A673 (cell line): ENCODE results near the gene SART1. TPM values are rescaled to one million over a fixed set of nuclear protein-coding genes. Genes with fewer than 3 reads are reported as not detected.

Experiments used
- BruUV-seq: library from RNA; stranded (reverse); fragments of 400-500 nt; replicated peaks from 2 replicates; lab custom pipeline; 2021; lab: Mats Ljungman, UMichigan
- CTCF ChIA-PET: fragments of 300-600 bp; sonication (Branson Sonifier 250); formaldehyde crosslinking; loops from one replicate; lab custom pipeline; 2022; ENCODE audit warnings: antibody characterized with exemption; lab: Charles Lee
- POLR2A ChIA-PET: fragments of 300-600 bp; sonication (Branson Sonifier 250); formaldehyde crosslinking; loops from one replicate; lab custom pipeline; 2022; ENCODE audit warnings: antibody characterized with exemption; ENCODE audit not compliant: low non-redundant PET; lab: Charles Lee
- DNase-seq: peaks from one replicate; pipeline ENCODE4 v3.0.0-alpha.2; 2015; ENCODE audit warnings: low spot score
- H3K27ac ChIP-seq: fragments of 200-600 bp; sonication (generic); 2 replicates; pipeline ENCODE4 v1.5.1; 2016; ENCODE audit warnings: mixed run types, low read depth, mild to moderate bottlenecking, mixed read lengths, antibody characterized with exemption, low read length; ENCODE audit not compliant: poor library complexity, severe bottlenecking
- H3K27me3 ChIP-seq: fragments of 200-600 bp; sonication (generic); replicated peaks from 2 replicates; pipeline ENCODE4 v1.6.1; 2017; ENCODE audit warnings: mixed run types, low read depth, mild to moderate bottlenecking, mixed read lengths, antibody characterized with exemption, low read length; ENCODE audit not compliant: insufficient read depth, poor library complexity
- H3K36me3 ChIP-seq: fragments of 200-600 bp; sonication (generic); 2 replicates; pipeline ENCODE4 v1.6.1; 2016; ENCODE audit warnings: mixed run types, mild to moderate bottlenecking, mixed read lengths, antibody characterized with exemption, low read length; ENCODE audit not compliant: insufficient read depth, poor library complexity, severe bottlenecking
- H3K4me1 ChIP-seq: fragments of 200-600 bp; sonication (generic); 2 replicates; pipeline ENCODE4 v1.6.1; 2017; ENCODE audit warnings: mixed run types, mild to moderate bottlenecking, mixed read lengths, antibody characterized with exemption, low read length; ENCODE audit not compliant: insufficient read depth, poor library complexity, severe bottlenecking
- H3K4me3 ChIP-seq: fragments of 200-600 bp; sonication (generic); 2 replicates; pipeline ENCODE4 v1.5.1; 2016; ENCODE audit warnings: low read depth, mixed run types, mild to moderate bottlenecking, mixed read lengths, low read length; ENCODE audit not compliant: poor library complexity, severe bottlenecking
- H3K9me3 ChIP-seq: fragments of 200-600 bp; sonication (generic); 2 replicates; pipeline ENCODE4 v1.6.1; 2016; ENCODE audit warnings: mixed run types, low read depth, mild to moderate bottlenecking, mixed read lengths, antibody characterized with exemption, low read length; ENCODE audit not compliant: poor library complexity, severe bottlenecking
- EZH2 ChIP-seq: fragments of 200-600 bp; sonication (generic); IDR thresholded peaks from 2 replicates; pipeline ENCODE4 v1.6.1; 2017; ENCODE audit warnings: borderline replicate concordance, low read depth, mild to moderate bottlenecking, mixed read lengths, antibody characterized with exemption, low read length; ENCODE audit not compliant: poor library complexity, severe bottlenecking
- intact Hi-C: fragments of 100-400 bp; cut with micrococcal nuclease; formaldehyde crosslinking; loops from one replicate; pipeline ENCODE4 v1.10.0; 2022; ENCODE audit not compliant: unreplicated experiment
- total RNA-seq: library from RNA; stranded (reverse); gene quantifications from 2 replicates; pipeline ENCODE4 v1.2.3, GENCODE V29; 2021
- TF ChIP-seq, protein P1 (sequence below): fragments of 300-800, 200-600 bp; sonication (generic); conservative IDR thresholded peaks from 2 replicates; pipeline ENCODE4 v1.5.1; 2017; ENCODE audit warnings: low read depth, mild to moderate bottlenecking, antibody characterized with exemption, low read length, moderate library complexity, mixed read lengths

The SART1 gene
- total RNA-seq, 1 experiment from 2014 or later, result 96.3 TPM

DNA sequence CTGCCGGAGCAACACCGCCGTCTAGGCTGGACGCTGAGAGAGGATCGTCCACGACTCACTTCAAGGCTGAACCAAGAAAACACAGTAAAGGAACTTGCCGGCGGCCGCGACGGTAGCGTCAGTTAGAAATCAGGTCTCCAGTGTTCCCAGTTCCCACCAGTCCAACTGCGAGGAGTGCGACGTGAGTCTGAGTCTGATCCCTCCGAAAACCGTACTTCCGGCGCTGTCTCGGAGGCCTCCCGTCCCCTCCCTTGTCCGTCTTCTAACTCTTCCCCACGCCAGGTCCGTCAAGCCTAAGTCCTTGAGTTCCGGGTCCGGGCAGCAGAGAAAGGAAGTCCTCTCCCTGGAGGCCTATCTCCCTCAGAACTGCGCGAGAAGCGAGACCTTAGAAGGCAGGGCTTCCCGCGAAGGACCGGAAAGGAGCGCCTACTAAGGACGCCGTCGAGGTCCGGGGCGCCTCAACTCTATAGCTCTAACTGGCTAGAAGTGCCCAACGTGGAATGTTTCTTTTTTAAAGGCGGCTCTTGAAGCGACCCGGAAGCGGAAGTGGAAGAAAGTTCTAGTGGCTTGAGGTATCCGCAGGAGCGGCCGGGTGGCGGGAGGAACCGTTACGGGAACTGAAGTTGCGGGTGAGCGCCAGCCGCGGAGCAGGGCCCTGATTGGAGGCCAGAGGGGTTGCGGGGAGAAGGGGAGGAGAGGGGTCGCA, 40.6 kb downstream of the SART1 start, which contains the start of the genes BANF1 and EIF1AD:
BANF1 (plus strand) TSS at position 562 of the 706 bp plus-strand sequence. CDS start 748 bp downstream, outside the sequence.
EIF1AD (minus strand) TSS at position 216 of the 706 bp plus-strand sequence. CDS start 1,768 bp downstream, outside the sequence.
- H3K27ac ChIP-seq, result peak within 1 kb of the TSS; percentile 93
- peaks cover 52% of the 10 kb centered on the region for H3K36me3 ChIP-seq
- BruUV-seq, result no TSS peak
- TF ChIP-seq, protein P1, sequence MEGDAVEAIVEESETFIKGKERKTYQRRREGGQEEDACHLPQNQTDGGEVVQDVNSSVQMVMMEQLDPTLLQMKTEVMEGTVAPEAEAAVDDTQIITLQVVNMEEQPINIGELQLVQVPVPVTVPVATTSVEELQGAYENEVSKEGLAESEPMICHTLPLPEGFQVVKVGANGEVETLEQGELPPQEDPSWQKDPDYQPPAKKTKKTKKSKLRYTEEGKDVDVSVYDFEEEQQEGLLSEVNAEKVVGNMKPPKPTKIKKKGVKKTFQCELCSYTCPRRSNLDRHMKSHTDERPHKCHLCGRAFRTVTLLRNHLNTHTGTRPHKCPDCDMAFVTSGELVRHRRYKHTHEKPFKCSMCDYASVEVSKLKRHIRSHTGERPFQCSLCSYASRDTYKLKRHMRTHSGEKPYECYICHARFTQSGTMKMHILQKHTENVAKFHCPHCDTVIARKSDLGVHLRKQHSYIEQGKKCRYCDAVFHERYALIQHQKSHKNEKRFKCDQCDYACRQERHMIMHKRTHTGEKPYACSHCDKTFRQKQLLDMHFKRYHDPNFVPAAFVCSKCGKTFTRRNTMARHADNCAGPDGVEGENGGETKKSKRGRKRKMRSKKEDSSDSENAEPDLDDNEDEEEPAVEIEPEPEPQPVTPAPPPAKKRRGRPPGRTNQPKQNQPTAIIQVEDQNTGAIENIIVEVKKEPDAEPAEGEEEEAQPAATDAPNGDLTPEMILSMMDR, result no peak
- TF ChIP-seq EZH2, result no peak
- H3K9me3 ChIP-seq, result no peaks in the 10 kb centered on the region
- peaks cover 3% of the 10 kb centered on the region for H3K4me1 ChIP-seq
- peak; percentile 100 for DNase-seq
- intact Hi-C loops, result loop anchor here (2.0 to 5.0 kb wide), 3 partner anchors 40 to 220 kb away; partner anchors contain the start of genes AP5B1, SART1 and SF3B2
- peak within 1 kb of the TSS; percentile 63 for H3K4me3 ChIP-seq
- ChIA-PET POLR2A (no interaction called here), CTCF (interaction anchor here (0.6 to 1.0 kb wide), 4 partner anchors 37 to 261 kb away, joined by 3 read pairs; no protein-coding TSS in a partner anchor)
- no peaks in the 10 kb centered on the region for H3K27me3 ChIP-seq

DNA sequence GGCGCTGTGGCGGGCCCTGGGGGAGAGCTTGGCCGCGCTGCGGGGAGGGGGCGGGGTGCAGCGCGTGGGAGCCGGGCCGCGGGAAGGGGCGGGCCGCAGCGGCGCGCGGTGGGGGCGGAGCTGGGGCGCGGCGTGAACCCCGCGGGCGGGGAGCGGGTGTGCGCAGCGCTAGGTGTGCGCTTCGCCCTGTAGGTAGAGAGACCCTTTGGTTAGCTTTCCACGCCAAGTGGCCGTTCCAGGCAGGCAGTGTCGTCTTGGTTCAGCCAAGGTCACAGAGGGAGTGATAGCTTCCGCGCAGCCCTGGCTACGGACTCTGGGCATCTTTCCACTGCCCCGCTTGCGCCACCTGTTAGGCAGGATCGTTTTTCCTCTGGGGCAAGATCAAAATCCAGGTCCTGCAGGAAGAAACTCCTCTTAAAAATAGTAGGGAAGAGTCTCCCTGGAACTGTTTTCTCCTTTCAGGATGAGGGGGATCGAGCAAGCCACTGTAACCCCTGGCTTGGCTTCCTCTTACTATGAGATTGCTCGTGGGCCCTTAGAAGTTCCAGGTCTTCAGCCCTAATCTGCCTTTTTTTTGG, 41.2 kb downstream of the SART1 start:
- intact Hi-C loops, result loop anchor here (2.0 to 5.0 kb wide), 3 partner anchors 40 to 220 kb away; partner anchors contain the start of genes AP5B1, SART1 and SF3B2
- no peak for TF ChIP-seq EZH2
- TF ChIP-seq, protein P1, result no peak
- Histone ChIP-seq H3K9me3 (no peaks in the 10 kb centered on the region), H3K27ac (peak overlapping the region; percentile 93), H3K36me3 (peaks cover 46% of the 10 kb centered on the region), H3K4me3 (peak overlapping the region; percentile 63), H3K27me3 (no peaks in the 10 kb centered on the region), H3K4me1 (peaks cover 3% of the 10 kb centered on the region)
- CTCF ChIA-PET, result interaction anchor here (0.6 to 1.0 kb wide), 3 partner anchors 38 to 143 kb away, joined by 3 read pairs; no protein-coding TSS in a partner anchor
- POLR2A ChIA-PET, result interaction anchor here (0.6 kb wide), 1 partner anchor 23 kb away, joined by 6 read pairs; the partner anchor contains the start of gene CATSPER1
- no peak for DNase-seq
- BruUV-seq, result no TSS peak

DNA sequence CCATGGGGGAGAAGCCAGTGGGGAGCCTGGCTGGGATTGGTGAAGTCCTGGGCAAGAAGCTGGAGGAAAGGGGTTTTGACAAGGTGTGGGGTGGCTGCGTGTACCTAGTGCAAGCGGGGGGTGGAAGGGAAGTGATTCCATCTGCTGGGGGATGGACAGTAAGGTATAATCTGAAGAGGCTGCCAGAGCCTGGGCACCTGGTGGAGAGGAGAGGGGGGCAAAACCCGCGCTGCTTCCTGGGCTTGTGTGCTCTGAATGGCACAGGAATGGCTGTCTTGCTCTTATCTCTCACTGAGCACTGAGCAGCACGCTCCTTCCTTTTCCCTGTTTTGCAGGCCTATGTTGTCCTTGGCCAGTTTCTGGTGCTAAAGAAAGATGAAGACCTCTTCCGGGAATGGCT, 41.8 kb downstream of the SART1 start:
- H3K9me3 ChIP-seq, result no peaks in the 10 kb centered on the region
- DNase-seq, result no peak
- H3K4me1 ChIP-seq, result peaks cover 3% of the 10 kb centered on the region
- H3K4me3 ChIP-seq, result peak overlapping the region; percentile 63
- intact Hi-C loops, result loop anchor here (2.0 to 5.0 kb wide), 3 partner anchors 41 to 221 kb away; partner anchors contain the start of genes AP5B1, SART1 and SF3B2
- no peaks in the 10 kb centered on the region for H3K27me3 ChIP-seq
- no peak for TF ChIP-seq EZH2
- TF ChIP-seq, protein P1, result no peak
- ChIA-PET POLR2A (no interaction called here), CTCF (no interaction called here)
- H3K27ac ChIP-seq, result peak overlapping the region; percentile 93
- H3K36me3 ChIP-seq, result peaks cover 41% of the 10 kb centered on the region
- BruUV-seq, result no TSS peak
